CD4-positive, alpha-beta T cell treated with Interleukin-2 at 100 ng/mL for 4 hours (primary cell): Measurements from ENCODE around the gene GDF11.

ENCODE experiments used
- DNase-seq: peaks from one replicate; pipeline ENCODE4 v3.0.0-alpha.2; 2020; ENCODE audit warnings: low spot score

GDF11 gene

GRCh38 chr12:55707219-55707671, 35.7 kb upstream of the GDF11 start:
- no peak for DNase-seq

GRCh38 chr12:55707841-55708694, 34.9 kb upstream of the GDF11 start, which contains the start of gene ITGA7:
ITGA7 (minus strand) TSS chr12:55707904; CDS start chr12:55707682, 222 bp downstream.
- peak; percentile 37 for DNase-seq

GRCh38 chr12:55708695-55709233, 34.2 kb upstream of the GDF11 start:
- no peak for DNase-seq

GRCh38 chr12:55711786-55712553, 31.0 kb upstream of the GDF11 start:
- no peak for DNase-seq

GRCh38 chr12:55712700-55713415, 30.1 kb upstream of the GDF11 start:
- DNase-seq: no peak

- no peak for DNase-seq
Measured at GRCh38 chr12:55713721-55714120, 29.2 kb upstream of the GDF11 start.

GRCh38 chr12:55715169-55715764, 27.7 kb upstream of the GDF11 start:
- DNase-seq: no peak

GRCh38 chr12:55715833-55716581, 26.9 kb upstream of the GDF11 start, which contains the start of gene BLOC1S1:
BLOC1S1 (plus strand) TSS chr12:55716046; CDS start chr12:55716052, 6 bp downstream.
- peak; percentile 89 for DNase-seq

GRCh38 chr12:55716582-55716957, 26.4 kb upstream of the GDF11 start:
- DNase-seq: no peak

GRCh38 chr12:55717011-55718007, 25.6 kb upstream of the GDF11 start:
- peak; percentile 30 for DNase-seq

GRCh38 chr12:55718015-55718414, 24.9 kb upstream of the GDF11 start:
- no peak for DNase-seq

GRCh38 chr12:55718624-55719275, 24.2 kb upstream of the GDF11 start:
- no peak for DNase-seq

GRCh38 chr12:55719371-55719770, 23.6 kb upstream of the GDF11 start:
- no peak for DNase-seq

- no peak for DNase-seq
Measured at GRCh38 chr12:55720071-55720564, 22.8 kb upstream of the GDF11 start, which contains the start of gene RDH5. RDH5 (plus strand) TSS chr12:55720393; CDS start chr12:55721185, 792 bp downstream.

- DNase-seq: peak; percentile 18
Measured at GRCh38 chr12:55720894-55721444, 22.0 kb upstream of the GDF11 start.

- DNase-seq: no peak
Measured at GRCh38 chr12:55721601-55722213, 21.2 kb upstream of the GDF11 start.

GRCh38 chr12:55722948-55723347, 20.0 kb upstream of the GDF11 start:
- DNase-seq: no peak
